ENCODE results near the gene KISS1R.

The KISS1R gene

GRCh38 chr19:942133-942645 lies 25.1 kb downstream of the KISS1R start:
- Histone ChIP-seq H3K27ac (ENCODE audit: low read depth, low read length) (no peak overlapping the region), H3K9ac (ENCODE audit: low read length) (no peak overlapping the region), H3K36me3 (ENCODE audit: control insufficient read depth, insufficient read depth, low read length) (no peaks in the 10 kb centered on the region), H3K27me3 (ENCODE audit: control insufficient read depth, insufficient read depth, low read length) (no peaks in the 10 kb centered on the region), H3K4me3 (ENCODE audit: low read length) (no peak overlapping the region), H3K4me1 (ENCODE audit: control insufficient read depth, insufficient read depth, low read length) (no peaks in the 10 kb centered on the region)

DNA sequence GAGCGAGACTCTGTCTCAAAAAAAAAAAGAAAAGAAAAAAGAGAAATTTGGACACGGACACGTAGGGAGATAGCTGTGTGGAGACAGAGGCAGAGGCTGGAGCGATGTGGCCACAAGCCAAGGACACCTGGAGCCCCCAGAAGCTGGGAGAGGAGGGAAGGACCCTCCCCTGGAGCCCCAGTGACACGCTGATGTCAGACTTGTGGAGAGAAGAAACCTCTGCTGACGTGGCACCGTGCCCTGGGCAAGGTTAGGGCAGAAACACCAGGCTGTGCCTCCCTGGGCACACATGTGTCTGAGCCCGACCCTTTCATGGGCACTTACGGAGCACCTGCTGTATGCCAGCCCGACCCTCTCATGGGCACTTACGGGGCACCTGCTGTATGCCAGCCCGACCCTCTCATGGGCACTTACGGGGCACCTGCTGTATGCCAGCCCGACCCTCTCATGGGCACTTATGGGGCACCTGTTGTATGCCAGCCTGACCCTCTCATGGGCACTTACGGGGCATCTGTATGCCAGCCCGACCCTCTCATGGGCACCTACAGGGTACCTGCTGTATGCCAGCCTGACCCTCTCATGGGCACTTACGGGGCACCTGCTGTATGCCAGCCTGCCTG lies 26.5 kb downstream of the KISS1R start:
- no peak overlapping the region for H3K27ac ChIP-seq (ENCODE audit: low read depth, low read length)
- no peak overlapping the region for H3K4me3 ChIP-seq (ENCODE audit: low read length)
- H3K36me3 ChIP-seq (ENCODE audit: control insufficient read depth, insufficient read depth, low read length), result no peaks in the 10 kb centered on the region
- no peak overlapping the region for H3K9ac ChIP-seq (ENCODE audit: low read length)
- H3K27me3 ChIP-seq (ENCODE audit: control insufficient read depth, insufficient read depth, low read length), result no peaks in the 10 kb centered on the region
- no peaks in the 10 kb centered on the region for H3K4me1 ChIP-seq (ENCODE audit: control insufficient read depth, insufficient read depth, low read length)

DNA sequence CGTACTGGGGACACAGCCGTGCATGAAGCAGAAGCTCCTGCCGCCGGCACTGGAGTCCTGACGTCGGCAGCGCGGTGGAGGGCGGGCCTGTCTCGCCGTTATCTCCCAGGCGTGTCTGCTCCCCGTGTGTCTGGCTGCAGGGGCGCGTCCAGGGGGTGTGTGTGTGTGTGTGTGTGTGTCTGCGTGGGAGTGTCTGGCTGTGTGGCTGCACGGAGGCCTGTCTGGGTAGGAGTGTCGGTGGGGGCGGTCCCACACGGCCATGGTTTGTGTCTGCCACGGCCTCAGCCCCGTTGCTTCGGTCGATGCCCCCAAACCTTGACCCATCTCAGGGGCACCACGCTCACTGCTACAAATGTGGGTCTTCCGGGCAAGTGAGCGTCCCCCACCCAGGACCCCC lies 27.0 kb downstream of the KISS1R start:
- Histone ChIP-seq H3K9ac (ENCODE audit: low read length) (no peak overlapping the region), H3K4me1 (ENCODE audit: control insufficient read depth, insufficient read depth, low read length) (no peaks in the 10 kb centered on the region), H3K36me3 (ENCODE audit: control insufficient read depth, insufficient read depth, low read length) (no peaks in the 10 kb centered on the region), H3K27ac (ENCODE audit: low read depth, low read length) (no peak overlapping the region), H3K27me3 (ENCODE audit: control insufficient read depth, insufficient read depth, low read length) (no peaks in the 10 kb centered on the region), H3K4me3 (ENCODE audit: low read length) (peak overlapping the region; percentile 15)

GRCh38 chr19:944663-945241 lies 27.6 kb downstream of the KISS1R start:
- Histone ChIP-seq H3K27ac (ENCODE audit: low read depth, low read length) (no peak overlapping the region), H3K36me3 (ENCODE audit: control insufficient read depth, insufficient read depth, low read length) (no peaks in the 10 kb centered on the region), H3K4me3 (ENCODE audit: low read length) (peak overlapping the region; percentile 15), H3K27me3 (ENCODE audit: control insufficient read depth, insufficient read depth, low read length) (no peaks in the 10 kb centered on the region), H3K4me1 (ENCODE audit: control insufficient read depth, insufficient read depth, low read length) (no peaks in the 10 kb centered on the region), H3K9ac (ENCODE audit: low read length) (no peak overlapping the region)

- Histone ChIP-seq H3K27ac (ENCODE audit: low read depth, low read length) (no peak overlapping the region), H3K4me1 (ENCODE audit: control insufficient read depth, insufficient read depth, low read length) (no peaks in the 10 kb centered on the region), H3K9ac (ENCODE audit: low read length) (no peak overlapping the region), H3K36me3 (ENCODE audit: control insufficient read depth, insufficient read depth, low read length) (no peaks in the 10 kb centered on the region), H3K4me3 (ENCODE audit: low read length) (no peak overlapping the region), H3K27me3 (ENCODE audit: control insufficient read depth, insufficient read depth, low read length) (no peaks in the 10 kb centered on the region)
These were observed 28.5 kb downstream of the KISS1R start for GRCh38 chr19:945401-946252.

GRCh38 chr19:947090-947706 lies 30.1 kb downstream of the KISS1R start:
- Histone ChIP-seq H3K36me3 (ENCODE audit: control insufficient read depth, insufficient read depth, low read length) (no peaks in the 10 kb centered on the region), H3K27ac (ENCODE audit: low read depth, low read length) (no peak overlapping the region), H3K4me1 (ENCODE audit: control insufficient read depth, insufficient read depth, low read length) (no peaks in the 10 kb centered on the region), H3K9ac (ENCODE audit: low read length) (no peak overlapping the region), H3K27me3 (ENCODE audit: control insufficient read depth, insufficient read depth, low read length) (no peaks in the 10 kb centered on the region), H3K4me3 (ENCODE audit: low read length) (no peak overlapping the region)

GRCh38 chr19:947707-948539 lies 30.8 kb downstream of the KISS1R start:
- H3K27ac ChIP-seq (ENCODE audit: low read depth, low read length), result no peak overlapping the region
- no peaks in the 10 kb centered on the region for H3K27me3 ChIP-seq (ENCODE audit: control insufficient read depth, insufficient read depth, low read length)
- H3K9ac ChIP-seq (ENCODE audit: low read length), result no peak overlapping the region
- H3K4me3 ChIP-seq (ENCODE audit: low read length), result no peak overlapping the region
- no peaks in the 10 kb centered on the region for H3K4me1 ChIP-seq (ENCODE audit: control insufficient read depth, insufficient read depth, low read length)
- no peaks in the 10 kb centered on the region for H3K36me3 ChIP-seq (ENCODE audit: control insufficient read depth, insufficient read depth, low read length)

- no peak overlapping the region for H3K4me3 ChIP-seq (ENCODE audit: low read length)
- H3K27ac ChIP-seq (ENCODE audit: low read depth, low read length), result no peak overlapping the region
- H3K36me3 ChIP-seq (ENCODE audit: control insufficient read depth, insufficient read depth, low read length), result no peaks in the 10 kb centered on the region
- H3K9ac ChIP-seq (ENCODE audit: low read length), result no peak overlapping the region
- H3K4me1 ChIP-seq (ENCODE audit: control insufficient read depth, insufficient read depth, low read length), result no peaks in the 10 kb centered on the region
- no peaks in the 10 kb centered on the region for H3K27me3 ChIP-seq (ENCODE audit: control insufficient read depth, insufficient read depth, low read length)
These were observed 31.8 kb downstream of the KISS1R start for GRCh38 chr19:948842-949496.

GRCh38 chr19:950352-951066 lies 33.4 kb downstream of the KISS1R start:
- Histone ChIP-seq H3K9ac (ENCODE audit: low read length) (no peak overlapping the region), H3K27ac (ENCODE audit: low read depth, low read length) (no peak overlapping the region), H3K4me1 (ENCODE audit: control insufficient read depth, insufficient read depth, low read length) (no peaks in the 10 kb centered on the region), H3K4me3 (ENCODE audit: low read length) (no peak overlapping the region), H3K36me3 (ENCODE audit: control insufficient read depth, insufficient read depth, low read length) (no peaks in the 10 kb centered on the region), H3K27me3 (ENCODE audit: control insufficient read depth, insufficient read depth, low read length) (no peaks in the 10 kb centered on the region)

DNA sequence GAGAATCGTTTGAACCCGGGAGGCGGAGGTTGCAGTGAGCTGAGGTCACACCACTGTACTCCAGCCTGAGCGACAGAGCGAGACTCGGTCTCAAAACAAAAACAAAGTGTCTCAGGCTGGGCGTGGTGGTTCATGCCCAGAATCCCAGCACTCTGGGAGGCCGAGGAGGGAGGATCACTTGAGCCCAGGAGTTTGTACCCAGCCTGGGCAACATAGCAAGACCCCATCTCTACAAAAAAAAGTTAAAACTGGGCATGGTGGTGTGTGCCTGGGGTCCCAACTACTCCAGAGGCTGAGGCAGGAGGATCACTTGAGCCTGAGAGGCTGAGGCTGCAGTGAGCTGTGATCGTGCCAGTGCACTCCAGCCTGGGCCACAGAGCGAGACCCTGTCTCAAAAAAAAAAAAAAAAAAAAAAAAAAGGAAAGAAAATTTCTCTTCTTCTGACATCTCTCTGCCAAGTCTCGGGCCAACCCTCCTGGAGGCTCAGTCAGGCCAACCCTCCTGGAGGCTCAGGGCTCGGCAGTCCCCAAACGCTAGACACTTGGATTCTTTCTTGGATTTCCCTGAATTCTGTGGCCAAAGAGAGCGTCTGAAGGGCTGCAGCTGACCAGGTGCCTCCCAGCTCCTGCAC lies 35.0 kb downstream of the KISS1R start:
- Histone ChIP-seq H3K27ac (ENCODE audit: low read depth, low read length) (no peak overlapping the region), H3K4me1 (ENCODE audit: control insufficient read depth, insufficient read depth, low read length) (no peaks in the 10 kb centered on the region), H3K4me3 (ENCODE audit: low read length) (no peak overlapping the region), H3K27me3 (ENCODE audit: control insufficient read depth, insufficient read depth, low read length) (no peaks in the 10 kb centered on the region), H3K9ac (ENCODE audit: low read length) (no peak overlapping the region), H3K36me3 (ENCODE audit: control insufficient read depth, insufficient read depth, low read length) (no peaks in the 10 kb centered on the region)
